Measurements from ENCODE around the gene PTCD2.

The PTCD2 gene

GRCh38 chr5:72351376-72351775, 31.2 kb downstream of the PTCD2 start:
- DNase-seq, result no peak

GRCh38 chr5:72352616-72353015, 32.4 kb downstream of the PTCD2 start:
- DNase-seq, result no peak

- DNase-seq, result peak; percentile 58
Measured at GRCh38 chr5:72353046-72353445, 32.9 kb downstream of the PTCD2 start.

GRCh38 chr5:72355706-72356299, 35.6 kb downstream of the PTCD2 start:
- DNase-seq, result peak; percentile 52

GRCh38 chr5:72356361-72356760, 36.2 kb downstream of the PTCD2 start:
- DNase-seq, result no peak

GRCh38 chr5:72358925-72359324, 38.8 kb downstream of the PTCD2 start:
- no peak for DNase-seq

GRCh38 chr5:72359886-72360285, 39.7 kb downstream of the PTCD2 start:
- DNase-seq, result no peak

- DNase-seq, result peak; percentile 86
Measured at GRCh38 chr5:72363166-72363802, 43.1 kb downstream of the PTCD2 start.

GRCh38 chr5:72364171-72364570, 44.0 kb downstream of the PTCD2 start:
- DNase-seq, result no peak

GRCh38 chr5:72364951-72365350, 44.8 kb downstream of the PTCD2 start:
- DNase-seq, result no peak

GRCh38 chr5:72366324-72366976, 46.3 kb downstream of the PTCD2 start:
- DNase-seq, result peak; percentile 70

- DNase-seq, result no peak
Measured at GRCh38 chr5:72368271-72368670, 48.1 kb downstream of the PTCD2 start.

- DNase-seq, result no peak
Measured at GRCh38 chr5:72369301-72369700, 49.1 kb downstream of the PTCD2 start.

- DNase-seq, result no peak
Measured at GRCh38 chr5:72369711-72370110, 49.5 kb downstream of the PTCD2 start.

- DNase-seq, result no peak
Measured at GRCh38 chr5:72372331-72372730, 52.2 kb downstream of the PTCD2 start.

GRCh38 chr5:72372923-72373322, 52.8 kb downstream of the PTCD2 start:
- DNase-seq, result no peak

GRCh38 chr5:72374844-72375243, 54.7 kb downstream of the PTCD2 start:
- DNase-seq, result no peak

- DNase-seq, result no peak
Measured at GRCh38 chr5:72376381-72376780, 56.2 kb downstream of the PTCD2 start.

- no peak for DNase-seq
Measured at GRCh38 chr5:72377910-72378638, 57.9 kb downstream of the PTCD2 start.

GRCh38 chr5:72378639-72379289, 58.6 kb downstream of the PTCD2 start:
- peak; percentile 80 for DNase-seq

GRCh38 chr5:72379936-72380335, 59.8 kb downstream of the PTCD2 start:
- DNase-seq, result no peak

GRCh38 chr5:72380492-72381274, 60.5 kb downstream of the PTCD2 start:
- DNase-seq, result no peak

All from HCEC 1CT (cell line).